Activated T-helper 1 cell treated with anti-CD3 and anti-CD28 coated beads, Interleukin-12 subunit alpha, Interleukin-12 subunit beta, Interleukin-2, Interleukin-4 antibody, amounts not matched to agents 30 ng/mL and 10 ng/mL and 1 ng/mL, durations not matched to agents 14 hours and 24 hours and 36 hours (primary cell): Measurements from ENCODE around the gene FAM156A. TPM values are rescaled to one million over a fixed set of nuclear protein-coding genes. Genes with fewer than 3 reads are reported as not detected.
A peak's percentile ranks its signal among the peaks of the same experiment; 100 is the strongest.
"Not testable (repeated sequence)": the region's sequence is repeated elsewhere in the genome, so short reads cannot be mapped to it uniquely, and the experiment has no call there.

Experiments
- DNase-seq: peaks from one replicate; pipeline ENCODE4 v3.0.0; 2021; ENCODE audit warnings: low spot score
- H3K27ac Mint-ChIP-seq: one replicate; pipeline ENCODE4 v1.8.0; 2021; ENCODE audit warnings: mild to moderate bottlenecking, mixed read lengths
- H3K27me3 Mint-ChIP-seq: one replicate; pipeline ENCODE4 v1.8.0; 2022; ENCODE audit warnings: mild to moderate bottlenecking, moderate library complexity, mixed read lengths; ENCODE audit not compliant: insufficient read depth
- H3K36me3 Mint-ChIP-seq: one replicate; pipeline ENCODE4 v1.8.0; 2021; ENCODE audit warnings: low read depth, mixed read lengths
- H3K4me1 Mint-ChIP-seq: one replicate; pipeline ENCODE4 v1.8.0; 2021; ENCODE audit warnings: low read depth, mixed read lengths
- H3K4me3 Mint-ChIP-seq: one replicate; pipeline ENCODE4 v1.8.0; 2021; ENCODE audit warnings: mild to moderate bottlenecking, moderate library complexity, mixed read lengths
- H3K9me3 Mint-ChIP-seq: one replicate; pipeline ENCODE4 v1.8.0; 2021; ENCODE audit warnings: mixed read lengths
- intact Hi-C: fragments of 100-400 bp; cut with micrococcal nuclease; formaldehyde crosslinking; loops from one replicate; pipeline ENCODE4 v1.15.1; 2024
- total RNA-seq: library from RNA; stranded (reverse); gene quantifications from 2 replicates; pipeline ENCODE4 v1.2.3, GENCODE V29; 2022

The FAM156A gene
- 23.9 and 24.1 TPM in 2 replicates for total RNA-seq

- H3K27ac Mint-ChIP-seq, intact Hi-C loops, DNase-seq, H3K27me3 Mint-ChIP-seq, H3K4me3 Mint-ChIP-seq, H3K36me3 Mint-ChIP-seq, H3K4me1 Mint-ChIP-seq, H3K9me3 Mint-ChIP-seq: not testable (repeated sequence)
These were observed at the start of gene FAM156A for GRCh38 chrX:52958113-52958959. Gene FAM156A (minus strand): TSS chrX:52958518. CDS start chrX:52948588, 9,930 bp downstream.

GRCh38 chrX:53005327-53005726 lies 47.0 kb upstream of the FAM156A start:
- H3K27ac Mint-ChIP-seq = no peak overlapping the region
- peaks cover 12% of the 10 kb centered on the region for H3K27me3 Mint-ChIP-seq
- H3K9me3 Mint-ChIP-seq = no peaks in the 10 kb centered on the region
- DNase-seq = no peak
- no peaks in the 10 kb centered on the region for H3K4me1 Mint-ChIP-seq
- no peak overlapping the region for H3K4me3 Mint-ChIP-seq
- intact Hi-C loops = no loop called here
- H3K36me3 Mint-ChIP-seq = no peaks in the 10 kb centered on the region

- intact Hi-C loops = no loop called here
These were observed 46.5 kb upstream of the FAM156A start for GRCh38 chrX:53004811-53005210.

GRCh38 chrX:53004038-53004437 lies 45.7 kb upstream of the FAM156A start:
- Mint-ChIP-seq H3K27ac (no peak overlapping the region), H3K4me1 (no peaks in the 10 kb centered on the region), H3K4me3 (no peak overlapping the region), H3K36me3 (no peaks in the 10 kb centered on the region), H3K9me3 (no peaks in the 10 kb centered on the region), H3K27me3 (peaks cover 12% of the 10 kb centered on the region)
- DNase-seq = no peak
- intact Hi-C loops = no loop called here

More at GRCh38 chrX:53004811-53005210, 46.5 kb upstream of the FAM156A start:
- H3K27me3 Mint-ChIP-seq = peaks cover 12% of the 10 kb centered on the region
- no peak overlapping the region for H3K4me3 Mint-ChIP-seq
- no peaks in the 10 kb centered on the region for H3K9me3 Mint-ChIP-seq
- H3K27ac Mint-ChIP-seq = no peak overlapping the region
- no peaks in the 10 kb centered on the region for H3K36me3 Mint-ChIP-seq
- no peak for DNase-seq
- H3K4me1 Mint-ChIP-seq = no peaks in the 10 kb centered on the region

- Mint-ChIP-seq H3K27me3 (peaks cover 10% of the 10 kb centered on the region), H3K27ac (no peak overlapping the region), H3K36me3 (no peaks in the 10 kb centered on the region), H3K9me3 (no peaks in the 10 kb centered on the region), H3K4me1 (no peaks in the 10 kb centered on the region), H3K4me3 (no peak overlapping the region)
- DNase-seq = no peak
- intact Hi-C loops = no loop called here
These were observed 44.8 kb upstream of the FAM156A start for GRCh38 chrX:53003111-53003510.

GRCh38 chrX:53001958-53002357 lies 43.6 kb upstream of the FAM156A start:
- Mint-ChIP-seq H3K4me3 (no peak overlapping the region), H3K36me3 (no peaks in the 10 kb centered on the region), H3K4me1 (no peaks in the 10 kb centered on the region), H3K9me3 (no peaks in the 10 kb centered on the region), H3K27ac (no peak overlapping the region), H3K27me3 (peaks cover 10% of the 10 kb centered on the region)
- intact Hi-C loops = no loop called here
- no peak for DNase-seq

- no peaks in the 10 kb centered on the region for H3K36me3 Mint-ChIP-seq
- peaks cover 10% of the 10 kb centered on the region for H3K27me3 Mint-ChIP-seq
- H3K27ac Mint-ChIP-seq = no peak overlapping the region
- no peak for DNase-seq
- H3K9me3 Mint-ChIP-seq = no peaks in the 10 kb centered on the region
- peaks cover 9% of the 10 kb centered on the region for H3K4me1 Mint-ChIP-seq
- H3K4me3 Mint-ChIP-seq = no peak overlapping the region
- intact Hi-C loops = no loop called here
These were observed 42.3 kb upstream of the FAM156A start for GRCh38 chrX:53000447-53001135.

GRCh38 chrX:52995987-52996331 lies 37.6 kb upstream of the FAM156A start:
- Mint-ChIP-seq H3K27me3 (no peaks in the 10 kb centered on the region), H3K4me3 (peak overlapping the region; percentile 89), H3K36me3 (no peaks in the 10 kb centered on the region), H3K27ac (peak overlapping the region; percentile 95), H3K9me3 (no peaks in the 10 kb centered on the region), H3K4me1 (peaks cover 21% of the 10 kb centered on the region)
- intact Hi-C loops = loop anchor here (1.0 to 5.0 kb wide), 6 partner anchors 98 to 1186 kb away; partner anchors contain the start of genes FAM120C, KANTR, KDM5C and PHF8
- DNase-seq = no peak

GRCh38 chrX:52995135-52995986 lies 37.0 kb upstream of the FAM156A start:
- Mint-ChIP-seq H3K4me3 (peak overlapping the region; percentile 89), H3K36me3 (no peaks in the 10 kb centered on the region), H3K4me1 (peaks cover 21% of the 10 kb centered on the region), H3K9me3 (no peaks in the 10 kb centered on the region), H3K27me3 (no peaks in the 10 kb centered on the region), H3K27ac (peak overlapping the region; percentile 95)
- peak; percentile 88 for DNase-seq
- intact Hi-C loops = loop anchor here (1.0 to 5.0 kb wide), 6 partner anchors 99 to 1187 kb away; partner anchors contain the start of genes FAM120C, KANTR, KDM5C and PHF8

- H3K9me3 Mint-ChIP-seq = no peaks in the 10 kb centered on the region
- DNase-seq = no peak
- H3K27me3 Mint-ChIP-seq = no peaks in the 10 kb centered on the region
- H3K27ac Mint-ChIP-seq = no peak overlapping the region
- peaks cover 19% of the 10 kb centered on the region for H3K4me1 Mint-ChIP-seq
- intact Hi-C loops = no loop called here
- no peak overlapping the region for H3K4me3 Mint-ChIP-seq
- H3K36me3 Mint-ChIP-seq = no peaks in the 10 kb centered on the region
These were observed 32.5 kb upstream of the FAM156A start for GRCh38 chrX:52990848-52991247.

- peak; percentile 32 for DNase-seq
- H3K9me3 Mint-ChIP-seq, H3K27me3 Mint-ChIP-seq, H3K4me3 Mint-ChIP-seq, intact Hi-C loops, H3K36me3 Mint-ChIP-seq: not testable (repeated sequence)
- Mint-ChIP-seq H3K27ac (peak overlapping the region; percentile 79), H3K4me1 (peaks cover 17% of the 10 kb centered on the region)
These were observed 31.8 kb upstream of the FAM156A start for GRCh38 chrX:52990011-52990631.
